ENCODE data around the gene PCNX3.

GRCh38 chr11:65630215-65630614 lies 14.6 kb downstream of the PCNX3 start:
- TF ChIP-seq NFXL1 (IDR thresholded peaks at IDR 0.05; ENCODE audit: borderline replicate concordance): no peak
- no peak for TF ChIP-seq JUND (IDR thresholded peaks at IDR 0.05; ENCODE audit: low read depth, low read length)
- TF ChIP-seq POLR2AphosphoS5 (IDR thresholded peaks at IDR 0.05; ENCODE audit: low read length): no peak; the same call in 1 of the 2 replicates
- no peak for TF ChIP-seq HDGF (IDR thresholded peaks at IDR 0.05)
- TF ChIP-seq CTCF (IDR thresholded peaks at IDR 0.05 in 2 of 3, conservative IDR thresholded peaks at IDR 0.05 in 1 of 3; ENCODE audit: control insufficient read depth in 2 of 3, extremely low read depth in 1 of 3, insufficient read depth in 1 of 3, low read depth in 3 of 3, low read length in 3 of 3): no peak
- no peak for TF ChIP-seq E2F4 (IDR thresholded peaks at IDR 0.05; ENCODE audit: low read depth, low read length)
- no peak for TF ChIP-seq PKNOX1 (IDR thresholded peaks at IDR 0.05)
- no peak for TF ChIP-seq EZH2 (IDR thresholded peaks at IDR 0.05; ENCODE audit: borderline replicate concordance, control insufficient read depth, low read depth, low read length)
- no peak for TF ChIP-seq CHD2 (IDR thresholded peaks at IDR 0.05; ENCODE audit: borderline replicate concordance, low read depth, low read length)
- TF ChIP-seq CBX3 (IDR thresholded peaks at IDR 0.05; ENCODE audit: borderline replicate concordance, low read depth): no peak
- TF ChIP-seq ATF3 (IDR thresholded peaks at IDR 0.05; ENCODE audit: borderline replicate concordance, extremely low read depth, low read depth, low read length): no peak
- no peak for TF ChIP-seq RAD51 (IDR thresholded peaks at IDR 0.05)
- no peak for TF ChIP-seq GABPA (IDR thresholded peaks at IDR 0.05; ENCODE audit: low read depth)
- TF ChIP-seq IKZF2 (IDR thresholded peaks at IDR 0.05): no peak
